ENCODE measurements around the gene SLC25A14. TPM values are rescaled to one million over a fixed set of nuclear protein-coding genes. Genes with fewer than 3 reads are reported as not detected.

Gene SLC25A14
- total RNA-seq, 2 experiments from 2014 or later: 12.2 to 13.0 TPM

DNA sequence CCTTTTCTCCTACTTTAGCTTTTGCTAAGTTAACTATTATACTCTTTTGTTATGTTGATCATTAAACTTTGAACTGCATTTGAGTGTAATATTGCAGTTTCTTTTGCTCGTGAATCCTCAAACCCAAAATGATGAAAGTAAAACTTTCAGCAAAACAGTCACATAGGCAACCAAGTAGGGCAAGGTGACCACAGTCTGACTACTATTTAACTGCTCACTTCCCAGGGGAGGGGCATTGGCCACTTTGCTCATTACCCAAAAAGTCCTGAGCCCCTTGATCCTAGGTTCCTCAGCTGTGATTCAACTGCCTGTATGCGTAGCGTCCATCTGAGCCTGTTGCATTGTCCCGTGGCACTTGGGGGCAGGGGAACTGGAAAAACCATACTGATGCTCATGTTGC is 79.0 kb downstream of the SLC25A14 start:
- no peak overlapping the region for H3K27ac Mint-ChIP-seq
- no peaks in the 10 kb centered on the region for H3K4me1 Mint-ChIP-seq (ENCODE audit: low read depth)
- no peak for ATAC-seq (ENCODE audit: poor library complexity)
- no peaks in the 10 kb centered on the region for H3K9me3 ChIP-seq (ENCODE audit: control insufficient read depth in 1 of 2, insufficient read depth in 1 of 2, low read length in 2 of 2)
- no peaks in the 10 kb centered on the region for H3K9me3 Mint-ChIP-seq
- peaks cover 4% of the 10 kb centered on the region for H3K36me3 ChIP-seq (ENCODE audit: insufficient read depth, low read length)
- H3K27me3 ChIP-seq (ENCODE audit: control insufficient read depth in 1 of 2, insufficient read depth in 2 of 2, low read length in 2 of 2): no peaks in the 10 kb centered on the region
- no peak overlapping the region for H3K27ac ChIP-seq (ENCODE audit: low read depth in 1 of 2, low read length in 2 of 2)
- no peak for TF ChIP-seq CTCF (IDR thresholded peaks at IDR 0.05)
- no peak for DNase-seq
- peaks cover 8% of the 10 kb centered on the region for H3K36me3 Mint-ChIP-seq (ENCODE audit: low read depth)
- POLR2A ChIA-PET: no interaction called here
- intact Hi-C loops (cut with DNase I, micrococcal nuclease): no loop called here
- H3K27me3 Mint-ChIP-seq: no peaks in the 10 kb centered on the region
- no peak overlapping the region for H3K4me3 Mint-ChIP-seq
- no peaks in the 10 kb centered on the region for H3K4me1 ChIP-seq (ENCODE audit: insufficient read depth, low read length)
- CTCF ChIA-PET: no interaction called here
- H3K4me3 ChIP-seq (ENCODE audit: low read length): no peak overlapping the region

DNA sequence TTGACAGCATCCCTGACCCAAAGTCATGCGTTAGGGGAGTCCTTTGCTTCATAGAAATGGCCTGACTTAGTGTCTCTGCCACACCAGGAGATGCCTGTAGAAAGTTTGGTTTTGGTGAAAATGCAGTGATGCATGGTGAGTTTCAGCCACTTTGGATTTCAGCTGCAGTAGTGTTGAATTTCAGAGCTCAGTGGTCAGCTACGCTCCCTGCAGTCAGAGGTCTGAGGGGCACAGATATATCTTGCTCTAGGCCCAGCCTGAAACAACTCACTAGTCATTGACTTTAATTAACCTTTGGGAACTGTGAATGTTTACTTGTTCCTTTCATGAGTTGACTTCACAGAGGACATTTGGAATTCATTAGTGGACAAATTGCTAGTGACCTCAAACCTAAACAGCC is 79.5 kb downstream of the SLC25A14 start:
- H3K27ac ChIP-seq (ENCODE audit: low read depth in 1 of 2, low read length in 2 of 2): no peak overlapping the region
- no peaks in the 10 kb centered on the region for H3K4me1 ChIP-seq (ENCODE audit: insufficient read depth, low read length)
- ATAC-seq (ENCODE audit: poor library complexity) (no peak), DNase-seq (no peak)
- ChIA-PET CTCF (no interaction called here), POLR2A (no interaction called here)
- Mint-ChIP-seq H3K36me3 (ENCODE audit: low read depth) (peaks cover 4% of the 10 kb centered on the region), H3K9me3 (no peaks in the 10 kb centered on the region), H3K4me1 (ENCODE audit: low read depth) (no peaks in the 10 kb centered on the region), H3K27ac (no peak overlapping the region), H3K4me3 (no peak overlapping the region), H3K27me3 (no peaks in the 10 kb centered on the region)
- no peaks in the 10 kb centered on the region for H3K27me3 ChIP-seq (ENCODE audit: control insufficient read depth in 1 of 2, insufficient read depth in 2 of 2, low read length in 2 of 2)
- no peak overlapping the region for H3K4me3 ChIP-seq (ENCODE audit: low read length)
- no peak for TF ChIP-seq CTCF (IDR thresholded peaks at IDR 0.05)
- intact Hi-C loops (cut with DNase I, micrococcal nuclease): no loop called here
- H3K36me3 ChIP-seq (ENCODE audit: insufficient read depth, low read length): peaks cover 2% of the 10 kb centered on the region
- no peaks in the 10 kb centered on the region for H3K9me3 ChIP-seq (ENCODE audit: control insufficient read depth in 1 of 2, insufficient read depth in 1 of 2, low read length in 2 of 2)

Other genes starting within 250 kb of the SLC25A14 start
- gene ELF4, start 229.4 kb upstream of the SLC25A14 start, total RNA-seq: 10 to 100 TPM; 17.3 to 17.4 TPM
- gene AIFM1, start 174.1 kb upstream of the SLC25A14 start, total RNA-seq: 1 to 10 TPM; 6.1 to 6.4 TPM
- gene RAB33A, start 168.0 kb upstream of the SLC25A14 start, total RNA-seq: 10 to 100 TPM; 14.4 to 14.8 TPM
- gene ZNF280C, start 71.0 kb upstream of the SLC25A14 start, total RNA-seq: 1 to 10 TPM; 3.7 to 4.2 TPM
- gene GPR119, start 45.8 kb downstream of the SLC25A14 start, total RNA-seq: not detected
- gene RBMX2, start 62.1 kb downstream of the SLC25A14 start, total RNA-seq: 10 to 100 TPM; 20.5 to 21.5 TPM